ENCODE results near the gene SCN4A.
A peak's percentile ranks its signal among the peaks of the same experiment; 100 is the strongest.
"Not testable (repeated sequence)": the region's sequence is repeated elsewhere in the genome, so short reads cannot be mapped to it uniquely, and the experiment has no call there.

Gene SCN4A

DNA sequence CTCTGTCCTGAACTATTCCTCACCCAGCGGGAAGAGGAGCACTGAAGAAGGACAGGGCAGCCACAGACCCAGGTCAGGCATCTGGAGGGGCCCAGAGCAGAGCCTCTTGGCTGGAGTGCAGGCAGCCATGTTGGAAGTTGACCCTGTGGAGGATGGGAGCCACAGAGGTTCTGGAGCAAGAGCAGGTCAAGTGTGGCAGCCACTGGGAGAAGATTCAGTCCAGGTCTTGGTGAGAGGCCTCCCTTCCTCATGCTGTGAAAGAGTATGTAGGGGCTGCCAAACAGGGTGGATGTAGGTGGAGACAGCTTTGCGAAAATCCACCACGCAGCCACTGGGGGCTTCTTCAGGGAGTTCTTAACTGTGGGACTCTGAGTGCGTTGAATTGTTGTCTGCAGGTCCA, 40.0 kb downstream of the SCN4A start:
- DNase-seq = no peak

DNA sequence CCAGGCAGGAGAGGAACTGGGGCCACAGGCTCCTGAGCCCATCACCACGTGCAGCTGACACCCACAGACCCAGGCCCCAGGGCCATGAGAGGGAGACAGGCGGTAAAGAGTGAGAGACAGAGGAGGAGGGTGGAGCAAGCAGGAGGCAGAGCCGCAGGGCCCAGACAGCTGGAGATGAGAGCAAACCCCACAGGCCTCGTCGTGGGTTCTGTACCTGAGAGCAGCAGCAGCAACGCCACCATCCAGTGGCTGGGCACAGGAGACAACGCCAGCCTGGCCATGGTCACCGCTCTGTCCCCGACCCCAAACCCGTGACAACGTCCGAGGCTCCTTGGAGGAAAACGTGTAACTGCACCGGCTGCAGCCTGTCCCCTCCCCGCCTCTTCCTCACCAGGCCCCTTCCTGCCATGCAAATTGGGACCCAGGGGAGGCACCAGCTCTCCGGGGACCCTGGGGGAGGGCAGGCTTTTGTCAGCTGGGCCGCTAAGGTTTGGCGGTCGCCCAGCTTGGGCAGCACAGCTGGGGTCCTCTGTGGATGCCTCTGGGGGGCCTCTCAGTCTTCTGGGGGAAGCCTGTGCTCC, 40.6 kb downstream of the SCN4A start, which contains the start of gene CD79B:
Gene CD79B, minus strand, starts transcription at position 351 of the 581 bp plus-strand sequence. Its CDS starts 70 bp downstream, at position 281.
- DNase-seq = no peak

DNA sequence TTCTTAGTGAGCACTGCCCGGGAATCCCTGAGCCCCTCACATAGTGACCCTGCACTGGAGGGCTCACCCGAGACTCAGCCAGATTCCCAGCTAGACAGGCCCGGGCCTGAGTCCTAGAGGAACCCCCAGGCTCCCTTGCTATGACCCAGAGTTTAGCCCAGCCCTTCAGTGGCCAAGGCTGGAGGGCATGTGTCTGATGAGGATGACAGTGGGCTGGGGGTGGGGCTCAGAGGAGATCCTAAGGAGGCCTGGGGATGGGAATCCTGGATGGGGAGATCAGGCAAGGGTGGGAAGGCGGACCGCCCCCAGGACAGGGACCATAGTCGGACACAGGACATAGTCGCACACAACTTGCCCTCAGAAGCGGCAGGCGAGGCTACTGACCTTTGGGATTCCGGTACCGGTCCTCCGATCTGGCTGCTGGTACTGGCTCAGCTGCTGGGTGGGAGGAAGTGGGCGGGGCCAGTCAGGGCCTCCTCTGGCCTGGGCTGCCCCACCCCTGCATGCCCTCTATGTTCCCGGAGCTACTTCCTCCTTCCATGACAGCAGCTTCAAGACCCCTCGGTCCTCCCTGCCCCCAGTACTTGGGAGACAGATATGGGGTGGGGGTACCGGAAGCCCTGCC, 41.7 kb downstream of the SCN4A start:
- no peak for DNase-seq

GRCh38 chr17:63929860-63930766, 42.6 kb downstream of the SCN4A start:
- no peak for DNase-seq

DNA sequence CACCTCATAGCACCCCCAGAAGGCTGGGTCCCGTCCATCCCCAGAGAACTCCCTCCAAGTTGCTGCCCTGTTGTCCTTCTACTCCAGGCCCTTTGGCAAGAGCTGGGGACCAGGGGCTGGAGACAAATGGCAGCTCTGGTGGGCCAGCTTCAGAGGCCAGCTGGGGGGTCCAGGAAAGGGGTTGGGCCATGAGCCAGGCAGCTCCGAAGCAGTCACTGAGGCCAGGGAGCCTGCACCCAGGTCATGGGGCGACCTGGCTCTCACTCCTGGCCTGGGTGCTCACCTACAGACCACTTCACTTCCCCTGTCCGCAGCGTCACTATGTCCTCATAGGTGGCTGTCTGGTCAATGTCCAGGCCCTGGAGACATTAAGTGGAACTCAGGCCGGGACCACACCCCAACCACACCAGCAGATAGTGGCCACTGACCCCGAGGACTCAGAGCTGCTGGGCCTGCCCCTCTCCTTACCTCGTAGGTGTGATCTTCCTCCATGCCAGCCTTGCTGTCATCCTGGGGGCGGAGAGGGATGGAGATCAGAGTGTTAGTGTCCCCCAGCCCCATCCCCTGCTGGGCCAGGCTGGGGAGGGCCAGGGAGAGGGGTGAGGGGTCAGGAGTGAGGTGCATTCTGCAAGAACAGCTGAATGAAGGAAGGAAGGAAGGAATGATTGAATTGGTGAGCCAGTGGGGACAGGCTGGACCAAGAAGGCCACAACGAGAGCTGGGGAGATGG, 43.6 kb downstream of the SCN4A start:
- DNase-seq = no peak

DNA sequence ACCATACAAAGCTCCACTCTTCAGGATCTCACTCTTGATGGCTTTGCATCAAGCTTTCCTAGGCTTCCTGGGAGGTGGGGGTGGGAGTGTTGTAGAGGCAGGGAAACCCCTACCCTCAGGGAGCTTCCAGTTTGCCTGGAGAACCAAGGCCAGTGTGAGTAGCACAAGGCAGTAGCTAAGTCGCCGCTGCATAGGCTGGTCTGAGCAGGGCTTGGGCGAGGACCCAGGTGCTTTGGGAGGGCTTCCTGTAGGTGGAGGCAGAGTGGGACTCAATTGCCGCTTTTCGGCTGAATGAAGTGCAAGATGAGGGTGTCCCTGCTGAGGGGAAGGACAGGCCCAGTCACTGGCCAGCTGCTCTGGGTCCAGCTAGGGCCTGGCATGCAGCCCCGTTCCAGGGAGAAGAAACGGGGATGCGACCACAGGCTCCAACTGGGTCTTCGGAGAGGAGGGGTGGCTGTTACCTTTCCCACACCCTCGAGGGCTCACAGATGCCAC, 44.5 kb downstream of the SCN4A start:
- DNase-seq = no peak

GRCh38 chr17:63927464-63928171, 45.1 kb downstream of the SCN4A start:
- no peak for DNase-seq

- no peak for DNase-seq
Measured at GRCh38 chr17:63926164-63926563, 46.6 kb downstream of the SCN4A start.

- no peak for DNase-seq
Measured at GRCh38 chr17:63925615-63926014, 47.1 kb downstream of the SCN4A start.

- not testable (repeated sequence) for DNase-seq
Measured at GRCh38 chr17:63922402-63922801, 50.3 kb downstream of the SCN4A start.

DNA sequence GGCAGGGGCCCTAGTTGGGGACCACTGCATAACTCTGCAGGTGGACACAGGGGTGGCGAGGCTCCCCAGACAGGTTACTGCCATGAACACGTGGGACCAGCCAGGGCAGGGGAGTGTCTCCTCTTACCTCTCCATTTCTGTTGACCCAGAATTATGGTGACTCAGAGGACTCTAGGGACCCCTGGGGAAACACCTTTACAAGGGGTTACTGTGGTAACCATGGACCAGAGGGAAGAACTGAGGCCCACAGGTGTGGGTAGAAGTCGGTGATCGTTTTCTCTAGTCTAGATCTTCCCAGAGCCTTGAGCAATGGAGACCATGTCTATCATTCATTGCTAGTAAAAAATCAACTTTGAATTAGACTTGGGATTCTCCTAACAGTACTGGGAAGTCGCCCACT, 51.9 kb downstream of the SCN4A start:
- DNase-seq = not testable (repeated sequence)

- not testable (repeated sequence) for DNase-seq
Measured at GRCh38 chr17:63920050-63920449, 52.7 kb downstream of the SCN4A start.

- DNase-seq = peak; percentile 58
Measured at GRCh38 chr17:63919311-63919723, 53.4 kb downstream of the SCN4A start.

DNA sequence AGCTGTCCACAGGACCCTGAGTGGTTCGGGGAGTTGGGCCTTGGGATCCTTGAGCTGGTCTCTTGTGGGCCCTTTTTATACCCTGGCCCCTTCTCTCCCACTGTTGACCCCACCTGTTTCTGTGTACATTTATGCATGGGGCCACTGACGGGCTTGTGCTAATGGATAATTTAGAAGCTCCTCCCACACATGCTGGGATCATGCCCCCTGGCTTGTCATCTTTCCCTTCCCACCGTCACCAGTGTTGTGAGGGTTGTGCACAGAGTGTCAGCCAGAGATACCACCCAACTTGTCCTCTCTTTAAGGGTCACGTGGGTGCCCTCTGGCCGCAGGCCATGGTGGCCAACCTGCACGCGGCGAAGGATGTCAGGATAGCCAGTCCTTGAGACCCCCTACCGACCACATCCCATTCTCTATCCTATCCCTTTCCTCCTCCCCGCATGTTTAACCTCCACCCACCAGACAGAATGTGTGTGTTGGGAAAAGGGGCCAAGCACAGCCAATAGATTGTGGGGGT, 53.9 kb downstream of the SCN4A start, which contains the start of gene GH1:
Gene GH1, minus strand, starts transcription at position 51 of the 517 bp plus-strand sequence. CDS start 63 bp downstream, outside the sequence.
- not testable (repeated sequence) for DNase-seq

DNA sequence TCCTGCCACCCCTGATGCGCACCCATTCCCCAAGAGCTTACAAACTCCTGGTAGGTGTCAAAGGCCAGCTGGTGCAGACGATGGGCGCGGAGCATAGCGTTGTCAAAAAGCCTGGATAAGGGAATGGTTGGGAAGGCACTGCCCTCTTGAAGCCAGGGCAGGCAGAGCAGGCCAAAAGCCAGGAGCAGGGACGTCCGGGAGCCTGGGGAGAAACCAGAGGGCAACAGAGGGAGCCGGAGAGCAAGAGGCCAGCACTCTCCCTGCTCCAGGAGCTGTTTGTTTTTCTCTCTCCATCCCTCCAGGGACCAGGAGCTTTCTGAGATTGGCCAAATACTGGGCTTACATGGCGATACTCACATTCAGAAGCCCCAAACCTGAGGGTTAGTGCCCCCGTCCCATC, 54.4 kb downstream of the SCN4A start:
- DNase-seq = no peak

- DNase-seq = no peak
Measured at GRCh38 chr17:63917646-63918045, 55.1 kb downstream of the SCN4A start.

- not testable (repeated sequence) for DNase-seq
Measured at GRCh38 chr17:63917206-63917605, 55.5 kb downstream of the SCN4A start.

DNA sequence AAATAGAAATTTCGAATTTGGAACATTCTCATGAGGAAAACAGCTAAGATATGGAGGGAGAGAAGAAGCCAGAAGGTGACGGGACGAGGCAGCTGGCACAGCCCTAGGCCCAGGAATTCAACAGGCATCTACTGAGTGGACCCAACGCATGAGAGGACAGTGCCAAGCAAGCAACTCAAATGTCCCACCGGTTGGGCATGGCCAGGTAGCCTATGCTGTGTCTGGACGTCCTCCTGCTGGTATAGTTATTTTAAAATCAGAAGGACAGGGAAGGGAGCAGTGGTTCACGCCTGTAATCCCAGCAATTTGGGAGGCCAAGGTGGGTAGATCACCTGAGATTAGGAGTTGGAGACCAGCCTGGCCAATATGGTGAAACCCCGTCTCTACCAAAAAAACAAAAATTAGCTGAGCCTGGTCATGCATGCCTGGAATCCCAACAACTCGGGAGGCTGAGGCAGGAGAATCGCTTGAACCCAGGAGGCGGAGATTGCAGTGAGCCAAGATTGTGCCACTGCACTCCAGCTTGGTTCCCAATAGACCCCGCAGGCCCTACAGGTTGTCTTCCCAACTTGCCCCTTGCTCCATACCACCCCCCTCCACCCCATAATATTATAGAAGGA, 56.0 kb downstream of the SCN4A start:
- DNase-seq = no peak

DNA sequence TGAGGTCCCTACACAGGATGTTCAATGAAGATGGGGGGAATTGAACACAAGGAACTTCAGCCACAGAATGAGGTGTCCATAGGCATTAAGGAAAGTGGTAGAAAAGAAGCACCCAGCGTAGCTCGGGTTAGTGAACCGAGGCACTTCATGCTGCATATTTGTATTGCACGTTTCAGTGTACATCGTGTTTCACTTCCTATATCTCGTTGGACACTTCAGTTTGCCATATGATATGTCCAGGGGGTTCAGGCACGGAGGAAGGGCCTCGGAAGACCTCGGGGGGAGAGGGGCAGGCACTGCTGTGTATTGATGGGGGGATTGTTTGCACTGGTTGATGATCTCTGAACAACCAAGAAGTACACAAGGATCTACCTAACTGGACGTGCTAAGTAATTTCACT, 57.0 kb downstream of the SCN4A start:
- not testable (repeated sequence) for DNase-seq

- no peak for DNase-seq
Measured at GRCh38 chr17:63914471-63914870, 58.2 kb downstream of the SCN4A start.

DNA sequence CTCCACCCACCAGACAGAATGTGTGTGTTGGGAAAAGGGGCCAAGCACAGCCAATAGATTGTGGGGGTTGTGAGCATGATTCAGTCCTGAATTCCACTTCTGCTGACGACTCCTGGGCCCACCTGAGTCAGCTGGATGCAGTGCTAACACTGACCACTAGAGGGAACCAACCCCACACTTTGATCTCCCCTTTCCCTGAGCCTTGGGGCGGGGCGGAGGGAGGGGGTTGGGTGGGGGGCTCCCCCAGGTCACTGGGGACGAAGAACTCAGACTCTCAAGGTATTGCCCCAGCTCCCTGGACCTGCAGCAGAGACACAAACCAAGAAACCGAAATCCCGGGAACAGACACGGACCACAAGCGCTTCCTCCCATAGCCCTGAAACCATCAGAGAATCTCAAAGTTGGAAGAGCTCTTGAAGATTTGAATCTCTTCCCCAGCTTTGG, 61.0 kb downstream of the SCN4A start:
- peak; percentile 29 for DNase-seq
